Pulmonary artery endothelial cell (primary cell): ENCODE data around the gene SYNGR4. TPM values are rescaled to one million over a fixed set of nuclear protein-coding genes. Genes with fewer than 3 reads are reported as not detected.
"Not testable (repeated sequence)": the region's sequence is repeated elsewhere in the genome, so short reads cannot be mapped to it uniquely, and the experiment has no call there.

ENCODE experiments used
- DNase-seq: peaks from one replicate; pipeline ENCODE4 v3.0.0-alpha.2; 2011; ENCODE audit warnings: low read depth, low spot score
- total RNA-seq: library from RNA; depleted of rRNA; stranded (reverse); fragments of >200 nt; gene quantifications from 2 replicates; pipeline ENCODE4 v1.2.3, GENCODE V29; 2014

The SYNGR4 gene
- total RNA-seq, 1 donor from 2014 or later = not detected

- no peak for DNase-seq
Measured at GRCh38 chr19:48371367-48371766, 7.2 kb downstream of the SYNGR4 start.

- DNase-seq = not testable (repeated sequence)
Measured at GRCh38 chr19:48371771-48372170, 7.6 kb downstream of the SYNGR4 start.

GRCh38 chr19:48372904-48373303 lies 8.7 kb downstream of the SYNGR4 start:
- DNase-seq = no peak

GRCh38 chr19:48373567-48373966 lies 9.4 kb downstream of the SYNGR4 start:
- DNase-seq = no peak

- DNase-seq = no peak
Measured at GRCh38 chr19:48378194-48378570, 14.0 kb downstream of the SYNGR4 start.

- no peak for DNase-seq
Measured at GRCh38 chr19:48379058-48379457, 14.9 kb downstream of the SYNGR4 start.

GRCh38 chr19:48381178-48381950 lies 17.2 kb downstream of the SYNGR4 start:
- DNase-seq = no peak

- DNase-seq = no peak
Measured at GRCh38 chr19:48382286-48382685, 18.1 kb downstream of the SYNGR4 start.

GRCh38 chr19:48385461-48386087 lies 21.4 kb downstream of the SYNGR4 start:
- DNase-seq = no peak

- DNase-seq = no peak
Measured at GRCh38 chr19:48386981-48387380, 22.8 kb downstream of the SYNGR4 start.

- no peak for DNase-seq
Measured at GRCh38 chr19:48390188-48391099, 26.3 kb downstream of the SYNGR4 start.

GRCh38 chr19:48391100-48392005 lies 27.2 kb downstream of the SYNGR4 start, which contains the start of gene KDELR1:
TSS of gene KDELR1 (minus strand) at chr19:48391551. CDS start at chr19:48391358, 193 bp downstream.
- DNase-seq = no peak

GRCh38 chr19:48392006-48392344 lies 27.8 kb downstream of the SYNGR4 start:
- DNase-seq = not testable (repeated sequence)

- DNase-seq = no peak
Measured at GRCh38 chr19:48392860-48393558, 28.8 kb downstream of the SYNGR4 start.

- no peak for DNase-seq
Measured at GRCh38 chr19:48393559-48394330, 29.6 kb downstream of the SYNGR4 start, which contains the start of gene GRIN2D. TSS of gene GRIN2D (plus strand) at chr19:48393668. CDS start at chr19:48398393, 4,725 bp downstream.

- DNase-seq = no peak
Measured at GRCh38 chr19:48394331-48395169, 30.4 kb downstream of the SYNGR4 start.

- DNase-seq = no peak
Measured at GRCh38 chr19:48395170-48395455, 30.9 kb downstream of the SYNGR4 start.

GRCh38 chr19:48395499-48395898 lies 31.3 kb downstream of the SYNGR4 start:
- DNase-seq = no peak
